ENCODE results near the gene HECTD2.
"Not testable (repeated sequence)": the region's sequence is repeated elsewhere in the genome, so short reads cannot be mapped to it uniquely, and the experiment has no call there.

HECTD2 gene

GRCh38 chr10:91474009-91474408 lies 63.9 kb downstream of the HECTD2 start:
- DNase-seq (ENCODE audit: low spot score) = no peak

DNA sequence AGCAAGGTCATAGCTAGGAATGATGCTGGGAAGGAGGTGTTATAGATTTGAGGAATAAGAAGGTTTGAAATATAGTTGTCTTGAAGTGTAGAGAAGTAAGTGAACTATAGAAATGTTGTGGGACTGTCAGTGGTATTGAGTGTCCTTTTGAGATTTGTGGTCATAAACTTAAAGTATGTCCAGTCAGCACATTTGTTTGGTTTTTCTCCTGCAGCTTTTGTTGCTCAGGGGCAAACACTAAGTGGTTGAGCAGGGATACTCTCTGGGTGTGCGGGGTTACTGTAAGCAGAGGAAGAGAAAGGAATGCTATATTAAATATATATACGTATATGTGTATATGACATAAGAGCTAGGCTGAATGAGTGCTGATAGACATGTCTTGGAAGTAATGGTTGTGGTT lies 67.1 kb downstream of the HECTD2 start:
- no peak for DNase-seq (ENCODE audit: low spot score)

GRCh38 chr10:91479583-91479982 lies 69.4 kb downstream of the HECTD2 start:
- no peak for DNase-seq (ENCODE audit: low spot score)

- DNase-seq (ENCODE audit: low spot score) = no peak
Observed at GRCh38 chr10:91487911-91488582, 77.9 kb downstream of the HECTD2 start.

GRCh38 chr10:91493313-91493712 lies 83.2 kb downstream of the HECTD2 start:
- peak; percentile 47 for DNase-seq (ENCODE audit: low spot score)

GRCh38 chr10:91495402-91495801 lies 85.3 kb downstream of the HECTD2 start:
- DNase-seq (ENCODE audit: low spot score) = no peak

GRCh38 chr10:91496016-91496415 lies 85.9 kb downstream of the HECTD2 start:
- no peak for DNase-seq (ENCODE audit: low spot score)

DNA sequence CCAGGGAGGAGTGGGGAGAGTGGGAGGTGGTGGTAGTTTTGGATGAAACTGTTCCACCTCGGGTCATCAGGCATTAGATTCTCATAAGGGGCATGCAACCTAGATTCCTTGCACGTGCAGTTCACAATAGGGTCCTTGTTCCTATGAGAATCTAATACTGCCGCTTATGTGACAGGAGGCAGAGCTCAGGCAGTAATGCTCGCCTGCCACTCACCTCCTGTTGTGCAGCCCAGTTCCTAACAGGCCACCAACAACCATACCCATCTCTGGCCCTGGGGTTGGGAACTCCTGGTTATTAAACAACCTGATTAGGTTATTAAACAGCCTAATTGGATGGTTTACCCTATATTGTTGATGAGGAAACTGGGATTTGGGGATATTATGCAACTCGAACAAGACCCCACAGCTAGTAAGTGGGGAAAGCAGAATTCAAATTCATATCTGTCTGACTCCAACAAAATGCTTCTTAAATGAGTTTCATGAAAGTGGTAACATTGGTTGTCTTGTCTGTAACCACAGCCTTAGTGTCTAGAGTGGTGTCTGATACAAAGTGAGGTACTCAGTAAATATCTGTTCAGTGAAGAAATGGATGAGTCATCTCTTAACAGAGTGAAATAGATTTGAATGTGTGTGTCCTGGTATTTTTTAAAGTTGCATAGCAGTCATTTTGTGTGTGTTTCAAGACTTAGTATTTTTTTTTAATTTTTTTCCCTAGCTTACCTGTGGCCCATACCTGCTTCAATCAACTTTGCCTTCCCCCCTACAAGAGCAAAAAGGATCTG lies 101.6 kb downstream of the HECTD2 start:
- DNase-seq (ENCODE audit: low spot score) = peak; percentile 54

DNA sequence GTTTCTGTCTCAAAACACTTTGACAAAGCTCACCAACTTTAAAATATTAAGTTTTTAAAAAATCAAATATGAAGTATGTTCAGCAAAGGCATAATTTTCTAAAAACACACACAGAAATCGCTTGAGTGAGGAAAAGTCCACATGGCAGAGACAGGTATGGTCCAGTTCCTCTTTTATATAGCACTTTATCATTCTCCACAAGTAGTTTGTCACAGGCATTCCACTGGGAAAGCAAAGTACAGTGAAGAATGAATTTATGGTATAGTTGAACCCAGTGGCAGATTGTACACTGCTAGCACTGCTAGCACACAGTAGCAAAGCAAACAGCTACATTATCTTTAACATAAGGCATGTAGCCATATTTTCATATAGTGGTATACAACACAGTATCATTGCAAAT lies 102.3 kb downstream of the HECTD2 start:
- no peak for DNase-seq (ENCODE audit: low spot score)

- DNase-seq (ENCODE audit: low spot score) = no peak
Observed at GRCh38 chr10:91513598-91514424, 103.7 kb downstream of the HECTD2 start.

DNA sequence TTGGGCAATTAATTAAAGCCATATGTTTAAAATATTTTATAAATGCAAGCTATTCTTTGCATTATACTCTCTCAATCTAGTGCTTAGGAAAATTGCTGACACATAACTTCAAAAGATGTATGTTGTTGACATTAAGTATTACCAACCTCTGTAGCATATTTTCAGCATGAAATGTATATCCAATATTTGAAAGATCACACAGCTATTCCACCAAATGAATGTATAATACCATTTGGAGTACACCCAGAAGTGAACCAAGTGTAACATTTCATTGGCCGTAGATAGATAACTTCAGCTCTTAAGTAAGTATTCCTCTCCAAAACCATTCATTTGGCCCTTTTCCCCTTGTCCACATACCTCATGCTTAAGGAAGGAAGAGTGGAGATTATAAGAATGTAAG lies 104.6 kb downstream of the HECTD2 start:
- no peak for DNase-seq (ENCODE audit: low spot score)

DNA sequence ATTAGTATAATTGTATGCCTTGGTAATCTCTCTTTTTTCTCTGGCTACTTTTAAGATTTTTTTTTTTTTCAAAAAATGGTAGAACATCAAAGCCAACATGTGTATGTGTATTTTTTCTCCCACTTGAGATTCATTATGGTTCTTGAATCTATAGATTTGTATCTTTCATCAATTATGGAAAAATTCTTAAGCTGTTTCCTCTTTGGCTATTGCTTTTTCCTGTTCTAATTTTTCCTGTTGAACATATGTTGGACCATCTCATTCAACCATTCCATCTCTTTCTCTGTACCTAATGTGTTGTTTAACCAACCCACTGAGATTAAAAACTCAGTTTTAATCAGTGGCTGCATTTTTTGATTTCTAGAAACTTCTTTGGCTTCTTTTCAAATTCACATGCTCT lies 107.2 kb downstream of the HECTD2 start:
- DNase-seq (ENCODE audit: low spot score) = no peak

DNA sequence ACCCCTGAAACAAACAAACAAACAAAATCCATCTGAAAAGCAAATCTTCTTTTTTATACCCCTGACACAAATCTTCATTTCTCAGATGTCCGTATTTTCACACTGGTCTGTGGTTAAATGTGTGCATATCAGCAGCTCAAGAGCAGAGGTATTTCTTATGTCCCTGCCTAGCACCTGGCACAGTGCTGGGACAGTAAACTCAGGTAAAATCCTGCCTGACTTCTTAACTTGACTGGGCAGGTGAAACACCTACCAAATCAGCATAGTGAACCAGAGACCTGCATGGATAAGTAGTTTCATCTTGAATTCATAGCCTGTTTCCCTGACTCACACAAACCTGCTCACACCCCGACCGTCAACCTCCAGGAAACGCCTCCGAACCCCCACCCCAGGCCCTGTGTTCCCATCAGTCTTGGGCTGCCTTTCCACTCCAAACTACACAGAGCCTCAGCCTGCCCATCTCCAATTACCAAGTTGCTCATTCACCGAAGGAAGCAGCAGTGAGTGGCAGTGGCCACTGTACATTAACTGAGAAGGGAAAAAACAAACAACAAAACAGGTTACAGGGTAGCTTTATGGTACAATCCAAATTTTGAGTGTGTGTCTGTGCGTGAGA lies 109.9 kb downstream of the HECTD2 start:
- DNase-seq (ENCODE audit: low spot score) = no peak

DNA sequence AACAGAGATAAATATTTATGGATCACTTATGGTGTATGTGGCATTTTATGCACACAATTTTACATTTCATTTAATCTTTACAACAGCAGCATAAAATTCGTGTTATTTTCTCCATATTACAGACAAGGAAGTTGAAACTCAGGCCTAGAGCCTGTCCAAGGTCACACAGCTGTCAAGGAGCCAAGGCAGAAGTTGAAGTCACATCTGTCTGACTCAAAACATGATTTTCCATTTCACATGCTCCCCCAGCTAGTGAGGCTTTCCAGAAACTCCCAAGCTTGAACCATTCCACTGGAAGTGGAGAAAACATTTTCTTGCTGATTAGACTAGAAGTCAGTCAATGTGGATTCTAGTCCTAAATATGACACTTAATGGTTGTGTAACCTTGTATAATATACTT lies 110.5 kb downstream of the HECTD2 start:
- no peak for DNase-seq (ENCODE audit: low spot score)

GRCh38 chr10:91521439-91521838 lies 111.3 kb downstream of the HECTD2 start:
- no peak for DNase-seq (ENCODE audit: low spot score)

DNA sequence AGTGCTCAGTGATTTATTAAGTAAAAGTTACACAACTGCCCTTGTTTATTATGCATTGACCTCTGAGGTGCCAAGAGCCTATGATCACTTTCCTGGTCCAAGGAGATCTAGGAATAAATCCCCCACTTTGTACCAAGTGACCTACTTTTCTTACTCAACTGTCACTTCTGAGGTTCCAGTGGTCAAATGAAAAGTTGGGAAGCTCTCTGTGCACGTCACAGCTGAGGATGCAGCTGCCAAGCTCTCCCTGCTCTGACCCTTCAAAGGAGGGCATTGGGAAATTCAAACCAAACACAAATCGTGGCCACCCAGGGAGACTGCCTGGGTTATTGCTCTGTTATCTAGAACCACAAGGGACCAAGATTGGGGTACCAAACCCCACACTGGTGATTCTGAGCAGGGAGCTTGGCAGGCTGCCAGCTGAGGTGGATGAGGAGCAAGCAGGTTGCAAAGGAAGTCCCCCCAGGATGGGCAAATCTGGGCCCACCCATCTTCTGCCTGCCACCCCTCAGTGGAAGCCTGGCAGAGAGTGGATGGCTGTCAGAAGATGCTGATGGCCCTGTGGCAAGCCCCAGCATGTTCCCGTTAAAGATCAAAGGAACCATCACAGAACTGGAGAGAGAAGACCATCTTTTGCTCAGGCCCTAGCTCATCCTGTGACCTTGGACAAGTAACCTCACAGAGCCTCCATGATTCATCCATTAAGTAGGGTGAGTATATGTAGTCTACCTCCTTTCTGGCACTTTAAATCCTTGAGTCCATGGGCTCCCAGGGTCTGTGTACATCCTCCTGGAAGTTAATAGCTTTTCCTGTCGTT lies 116.0 kb downstream of the HECTD2 start:
- DNase-seq (ENCODE audit: low spot score) = no peak

- no peak for DNase-seq (ENCODE audit: low spot score)
Observed at GRCh38 chr10:91528080-91528479, 117.9 kb downstream of the HECTD2 start.

- DNase-seq (ENCODE audit: low spot score) = no peak
Observed at GRCh38 chr10:91528768-91529167, 118.6 kb downstream of the HECTD2 start.

DNA sequence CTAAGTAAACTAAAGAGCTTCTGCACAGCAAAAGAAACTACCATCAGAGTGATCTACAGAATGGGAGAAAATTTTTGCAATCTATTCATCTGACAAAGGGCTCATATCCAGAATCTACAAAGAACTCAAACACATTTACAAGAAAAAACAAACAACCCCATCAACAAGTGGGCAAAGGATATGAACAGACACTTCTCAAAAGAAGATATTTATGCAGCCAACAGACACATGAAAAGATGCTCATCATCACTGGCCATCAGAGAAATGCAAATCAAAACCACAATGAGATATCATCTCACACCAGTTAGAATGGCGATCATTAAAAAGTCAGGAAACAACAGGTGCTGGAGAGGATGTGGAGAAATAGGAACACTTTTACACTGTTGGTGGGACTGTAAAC lies 124.6 kb downstream of the HECTD2 start:
- not testable (repeated sequence) for DNase-seq (ENCODE audit: low spot score)

GRCh38 chr10:91536111-91536510 lies 126.0 kb downstream of the HECTD2 start:
- peak; percentile 42 for DNase-seq (ENCODE audit: low spot score)

DNA sequence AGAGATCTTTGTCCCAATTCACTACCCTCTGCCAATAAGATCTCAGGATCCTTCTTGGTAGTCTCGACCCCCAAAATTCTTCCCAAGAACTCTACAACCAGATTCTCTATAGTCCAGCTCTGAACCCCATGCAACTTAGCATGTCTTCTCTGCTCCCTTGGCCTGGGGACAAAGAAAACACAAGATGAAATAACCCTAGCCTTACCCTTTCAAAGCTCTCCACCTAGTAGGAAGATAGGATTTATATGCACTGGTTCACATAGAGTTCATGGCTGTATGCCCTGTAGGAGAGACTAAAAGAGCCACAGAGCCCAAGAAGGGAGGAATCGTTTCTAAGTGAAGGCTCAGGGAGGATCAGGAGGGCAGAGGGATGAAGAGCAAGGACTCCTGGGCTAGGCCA lies 126.6 kb downstream of the HECTD2 start:
- DNase-seq (ENCODE audit: low spot score) = no peak

Data from hepatic stellate cell (primary cell).